SK-N-SH (cell line): ENCODE measurements around the gene CCDC149. TPM values are rescaled to one million over a fixed set of nuclear protein-coding genes. Genes with fewer than 3 reads are reported as not detected.

Source experiments
- CTCF ChIA-PET: fragments of 300-600, 350-600 bp; formaldehyde crosslinking; extraction: SDS; loops from one replicate; lab custom pipeline; 2021; lab: Yijun Ruan, JAX
- POLR2A ChIA-PET: fragments of 350-600 bp; sonication (Branson Sonifier 250); formaldehyde crosslinking; extraction: SDS; loops from one replicate; lab custom pipeline; 2020; ENCODE audit warnings: antibody characterized with exemption, inconsistent platforms; lab: Yijun Ruan, JAX
- DNase-seq: peaks from one replicate; pipeline ENCODE4 v3.0.0; 2012
- H2AFZ ChIP-seq: fragments of 200-600 bp; sonication (generic); 2 replicates; pipeline ENCODE4 v1.8.1; 2016; ENCODE audit warnings: antibody characterized with exemption, mild to moderate bottlenecking, low read depth
- H3F3A ChIP-seq: fragments of 200-600 bp; sonication (generic); replicated peaks from 2 replicates; pipeline ENCODE3; 2016; ENCODE audit warnings: antibody characterized with exemption, mild to moderate bottlenecking; ENCODE audit not compliant: insufficient read depth
- H3K27ac ChIP-seq, 2 experiments: fragments of 200-500 bp in 1 of 2; fragments of 200-600 bp in 1 of 2; sonication (Bioruptor generic) in 1 of 2; sonication (generic), shearing (Covaris generic) in 1 of 2; 2 replicates each; pipeline versions ENCODE4 v1.5.1 to v1.6.1; 2014 to 2016; ENCODE audit warnings: low read depth in 2 of 2, inconsistent platforms in 1 of 2, low read length in 1 of 2, mild to moderate bottlenecking in 1 of 2, mixed read lengths in 1 of 2
- H3K27me3 ChIP-seq: fragments of 200-600 bp; sonication (generic), shearing (Covaris generic); 2 replicates; pipeline ENCODE4 v1.6.1; 2016; ENCODE audit warnings: mixed run types; ENCODE audit not compliant: insufficient read depth
- H3K36me3 ChIP-seq, 2 experiments: fragments of 200-500 bp in 1 of 2; fragments of 200-600 bp in 1 of 2; sonication (Bioruptor generic) in 1 of 2; sonication (generic) in 1 of 2; replicated peaks in 1 of 2; 2 replicates each; pipeline versions ENCODE3 to v1.5.1; 2014 to 2016; ENCODE audit warnings: low read length in 1 of 2, mild to moderate bottlenecking in 1 of 2; ENCODE audit not compliant: insufficient read depth in 2 of 2, control insufficient read depth in 1 of 2
- H3K4me1 ChIP-seq, 2 experiments: fragments of 200-500 bp in 1 of 2; fragments of 200-600 bp in 1 of 2; sonication (Bioruptor generic) in 1 of 2; sonication (generic), shearing (Covaris generic) in 1 of 2; 2 replicates each; pipeline versions ENCODE4 v1.5.1 to v1.6.1; 2014 to 2016; ENCODE audit warnings: low read depth in 1 of 2, low read length in 1 of 2, mixed run types in 1 of 2; ENCODE audit not compliant: insufficient read depth in 2 of 2, control insufficient read depth in 1 of 2
- H3K4me2 ChIP-seq: fragments of 200-600 bp; sonication (generic), shearing (Covaris generic); 2 replicates; pipeline ENCODE4 v1.6.1; 2017; ENCODE audit warnings: mixed run types
- H3K4me3 ChIP-seq, 2 experiments: fragments of 200-500 bp in 1 of 2; fragments of 200-600 bp in 1 of 2; sonication (Bioruptor generic) in 1 of 2; sonication (generic), shearing (Covaris generic) in 1 of 2; 2 replicates each; pipeline versions ENCODE4 v1.5.1 to v1.8.1; 2014 to 2016; ENCODE audit warnings: low read depth in 2 of 2, inconsistent platforms in 1 of 2, low read length in 1 of 2, mild to moderate bottlenecking in 1 of 2, mixed read lengths in 1 of 2, moderate library complexity in 1 of 2
- H3K79me2 ChIP-seq: fragments of 200-600 bp; sonication (generic); 2 replicates; pipeline ENCODE4 v1.8.1; 2017; ENCODE audit warnings: mild to moderate bottlenecking; ENCODE audit not compliant: insufficient read depth
- H3K9ac ChIP-seq: fragments of 200-600 bp; sonication (generic); 2 replicates; pipeline ENCODE4 v1.6.1; 2017; ENCODE audit warnings: mixed run types
- H3K9me2 ChIP-seq: fragments of 200-600 bp; sonication (generic); 2 replicates; pipeline ENCODE4 v1.6.1; 2017; ENCODE audit warnings: mixed run types
- H3K9me3 ChIP-seq: fragments of 200-600 bp; sonication (generic); 2 replicates; pipeline ENCODE4 v1.6.1; 2017; ENCODE audit warnings: mixed run types, mild to moderate bottlenecking, moderate library complexity
- H4K20me1 ChIP-seq: fragments of 200-600 bp; sonication (generic); 2 replicates; pipeline ENCODE4 v1.6.1; 2017; ENCODE audit warnings: mild to moderate bottlenecking, mixed run types; ENCODE audit not compliant: insufficient read depth
- ELF1 ChIP-seq: IDR thresholded peaks from 2 replicates; pipeline ENCODE4 v1.4.0; 2012
- EP300 ChIP-seq, 2 experiments: IDR thresholded peaks; 2 replicates each; pipeline versions ENCODE4 v1.4.0 to v1.6.1; 2012; ENCODE audit warnings: borderline replicate concordance in 1 of 2, low read depth in 1 of 2, low read length in 1 of 2
- EZH2phosphoT487 ChIP-seq: fragments of 200-600 bp; sonication (generic); IDR thresholded peaks from 2 replicates; pipeline ENCODE4 v1.6.1; 2017; ENCODE audit warnings: low read depth, mixed run types, mild to moderate bottlenecking, antibody characterized with exemption, moderate library complexity, borderline replicate concordance
- FOXJ3 ChIP-seq: sonication (generic); formaldehyde crosslinking; IDR thresholded peaks from 2 replicates; pipeline ENCODE4 v1.5.1; 2020; ENCODE audit warnings: mild to moderate bottlenecking, missing genetic modification reagents
- FOXM1 ChIP-seq: IDR thresholded peaks from 2 replicates; pipeline ENCODE4 v1.4.0; 2012; ENCODE audit warnings: low read depth, mild to moderate bottlenecking
- GABPA ChIP-seq: IDR thresholded peaks from 2 replicates; pipeline ENCODE4 v1.4.0; 2012; ENCODE audit warnings: low read depth, mild to moderate bottlenecking
- JUND ChIP-seq: IDR thresholded peaks from 2 replicates; pipeline ENCODE4 v1.4.0; 2012
- MEF2A ChIP-seq: IDR thresholded peaks from 2 replicates; pipeline ENCODE4 v1.4.0; 2012; ENCODE audit warnings: low read depth, borderline replicate concordance
- RCOR1 ChIP-seq: fragments of 150-350 bp; IDR thresholded peaks from 2 replicates; pipeline ENCODE4 v1.6.1; 2017; ENCODE audit warnings: antibody characterized with exemption, low read length
- RFX5 ChIP-seq: IDR thresholded peaks from 2 replicates; pipeline ENCODE4 v1.6.1; 2012; ENCODE audit warnings: mild to moderate bottlenecking, improper control_type of control experiment, low read length
- RXRA ChIP-seq: IDR thresholded peaks from 2 replicates; pipeline ENCODE4 v1.4.0; 2012; ENCODE audit warnings: low read depth, mild to moderate bottlenecking, borderline replicate concordance
- SMC3 ChIP-seq: IDR thresholded peaks from 2 replicates; pipeline ENCODE4 v1.6.1; 2012; ENCODE audit warnings: low read depth, low read length, improper control_type of control experiment
- TCF12 ChIP-seq: IDR thresholded peaks from 2 replicates; pipeline ENCODE4 v1.4.0; 2012
- TEAD4 ChIP-seq: IDR thresholded peaks from 2 replicates; pipeline ENCODE4 v1.4.0; 2012; ENCODE audit warnings: mild to moderate bottlenecking, borderline replicate concordance; ENCODE audit not compliant: insufficient read depth
- YY1 ChIP-seq: IDR thresholded peaks from 2 replicates; pipeline ENCODE4 v1.4.0; 2012; ENCODE audit warnings: low read depth, mild to moderate bottlenecking
- WGBS: methylation state at CpG from one replicate; pipeline ENCODE4 v1.1.6; 2017; ENCODE audit warnings: low lambda C conversion rate; 5-methylcytosine and 5-hydroxymethylcytosine counted together
- polyA plus RNA-seq, 3 experiments: library from polyadenylated mRNA; depleted of rRNA; stranded (reverse); fragments of >200 nt; gene quantifications; 2 replicates each; pipeline ENCODE4 v1.2.3, GENCODE V29; 2012
- TF ChIP-seq, protein P1 (sequence below): fragments of 150-350 bp; IDR thresholded peaks from 2 replicates; pipeline ENCODE4 v1.6.1; 2016; ENCODE audit warnings: mild to moderate bottlenecking, low read depth, low read length
- TF ChIP-seq, protein P2 (sequence below): IDR thresholded peaks from 2 replicates; pipeline ENCODE4 v1.4.0; 2012; ENCODE audit warnings: low read depth, borderline replicate concordance
- TF ChIP-seq, protein P3 (sequence below): IDR thresholded peaks from 2 replicates; pipeline ENCODE4; 2012
- TF ChIP-seq, protein P4 (sequence below): IDR thresholded peaks from 2 replicates; pipeline ENCODE4 v1.4.0; 2012; ENCODE audit warnings: low read depth, borderline replicate concordance
- TF ChIP-seq, protein P5 (sequence below): IDR thresholded peaks from 2 replicates; pipeline ENCODE4 v1.4.0; 2012; ENCODE audit warnings: low read depth

CCDC149 gene
- polyA plus RNA-seq, 1 of the 3 experiments (the other 2 are of a cell fraction): 5.5 TPM

GRCh38 chr4:24791043-24791442, 121.8 kb downstream of the CCDC149 start:
- Histone ChIP-seq H3K9me3 (peaks cover 14% of the 10 kb centered on the region; the same call in 1 of the 2 replicates), H3F3A (peaks cover 15% of the 10 kb centered on the region)
- no peak for DNase-seq
- TF ChIP-seq GABPA: no peak
- TF ChIP-seq SMC3: no peak
- no peak for TF ChIP-seq MEF2A
- TF ChIP-seq, protein P1, sequence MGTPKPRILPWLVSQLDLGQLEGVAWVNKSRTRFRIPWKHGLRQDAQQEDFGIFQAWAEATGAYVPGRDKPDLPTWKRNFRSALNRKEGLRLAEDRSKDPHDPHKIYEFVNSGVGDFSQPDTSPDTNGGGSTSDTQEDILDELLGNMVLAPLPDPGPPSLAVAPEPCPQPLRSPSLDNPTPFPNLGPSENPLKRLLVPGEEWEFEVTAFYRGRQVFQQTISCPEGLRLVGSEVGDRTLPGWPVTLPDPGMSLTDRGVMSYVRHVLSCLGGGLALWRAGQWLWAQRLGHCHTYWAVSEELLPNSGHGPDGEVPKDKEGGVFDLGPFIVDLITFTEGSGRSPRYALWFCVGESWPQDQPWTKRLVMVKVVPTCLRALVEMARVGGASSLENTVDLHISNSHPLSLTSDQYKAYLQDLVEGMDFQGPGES: no peak
- TF ChIP-seq EP300 (IDR thresholded peaks at IDR 0.05; ENCODE audit: borderline replicate concordance in 1 of 2, low read depth in 1 of 2, low read length in 1 of 2): no peak
- TF ChIP-seq EZH2phosphoT487: no peak
- TF ChIP-seq RFX5: no peak
- TF ChIP-seq, protein P2, sequence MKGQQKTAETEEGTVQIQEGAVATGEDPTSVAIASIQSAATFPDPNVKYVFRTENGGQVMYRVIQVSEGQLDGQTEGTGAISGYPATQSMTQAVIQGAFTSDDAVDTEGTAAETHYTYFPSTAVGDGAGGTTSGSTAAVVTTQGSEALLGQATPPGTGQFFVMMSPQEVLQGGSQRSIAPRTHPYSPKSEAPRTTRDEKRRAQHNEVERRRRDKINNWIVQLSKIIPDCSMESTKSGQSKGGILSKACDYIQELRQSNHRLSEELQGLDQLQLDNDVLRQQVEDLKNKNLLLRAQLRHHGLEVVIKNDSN: no peak
- no peak for TF ChIP-seq RCOR1
- no peak for TF ChIP-seq TEAD4
- TF ChIP-seq YY1: no peak
- TF ChIP-seq JUND: no peak
- TF ChIP-seq FOXM1: no peak
- TF ChIP-seq RXRA: no peak
- TF ChIP-seq FOXJ3: no peak
- TF ChIP-seq, protein P3, sequence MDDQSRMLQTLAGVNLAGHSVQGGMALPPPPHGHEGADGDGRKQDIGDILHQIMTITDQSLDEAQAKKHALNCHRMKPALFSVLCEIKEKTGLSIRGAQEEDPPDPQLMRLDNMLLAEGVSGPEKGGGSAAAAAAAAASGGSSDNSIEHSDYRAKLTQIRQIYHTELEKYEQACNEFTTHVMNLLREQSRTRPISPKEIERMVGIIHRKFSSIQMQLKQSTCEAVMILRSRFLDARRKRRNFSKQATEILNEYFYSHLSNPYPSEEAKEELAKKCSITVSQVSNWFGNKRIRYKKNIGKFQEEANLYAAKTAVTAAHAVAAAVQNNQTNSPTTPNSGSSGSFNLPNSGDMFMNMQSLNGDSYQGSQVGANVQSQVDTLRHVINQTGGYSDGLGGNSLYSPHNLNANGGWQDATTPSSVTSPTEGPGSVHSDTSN: no peak
- TF ChIP-seq, all 33 proteins: peak for 0
- Histone ChIP-seq H3K9me2 (no peaks in the 10 kb centered on the region), H4K20me1 (no peaks in the 10 kb centered on the region), H3K4me1 (peaks cover 2 to 11% of the 10 kb centered on the region in 2 experiments; a peak in 2 of 4 replicates), H3K9ac (no peak overlapping the region), H3K79me2 (no peaks in the 10 kb centered on the region), H3K27ac (no peak overlapping the region), H3K4me2 (no peak overlapping the region), H3K27me3 (no peaks in the 10 kb centered on the region), H3K4me3 (no peak overlapping the region), H2AFZ (no peak overlapping the region), H3K36me3 (no peaks in the 10 kb centered on the region)
- POLR2A ChIA-PET: no interaction called here
- CTCF ChIA-PET: no interaction called here

DNA sequence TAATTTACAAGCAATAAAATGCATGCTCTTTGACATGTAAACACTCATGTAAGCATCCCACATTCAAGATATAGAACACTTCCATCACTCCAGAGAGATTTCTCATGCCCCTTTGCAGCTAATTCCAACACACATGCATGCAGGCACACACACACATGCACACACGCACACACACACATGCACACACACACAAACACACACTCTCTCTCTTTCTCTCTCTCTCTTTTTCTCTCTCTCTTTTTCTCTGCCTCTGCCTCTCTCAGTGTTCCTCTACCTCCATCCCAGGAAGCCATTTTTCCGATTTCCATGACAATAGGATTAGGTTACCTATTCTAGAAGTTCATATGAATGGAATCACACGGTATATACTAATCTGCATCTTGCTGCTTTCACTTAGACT, 129.3 kb downstream of the CCDC149 start:
- Histone ChIP-seq H4K20me1 (no peaks in the 10 kb centered on the region), H3K9ac (no peak overlapping the region), H3K36me3 (no peaks in the 10 kb centered on the region), H2AFZ (no peak overlapping the region), H3K4me1 (peaks cover 3 to 10% of the 10 kb centered on the region in 2 experiments; a peak in 3 of 4 replicates), H3K27me3 (no peaks in the 10 kb centered on the region), H3K79me2 (no peaks in the 10 kb centered on the region), H3K27ac (no peak overlapping the region), H3K4me2 (no peak overlapping the region), H3K9me3 (peaks cover 14% of the 10 kb centered on the region; the same call in 1 of the 2 replicates), H3K4me3 (no peak overlapping the region), H3K9me2 (no peaks in the 10 kb centered on the region), H3F3A (peaks cover 7% of the 10 kb centered on the region)
- ChIA-PET CTCF (interaction anchor here (0.6 kb wide), 1 partner anchor 206 kb away, joined by 3 read pairs; no protein-coding TSS in a partner anchor), POLR2A (no interaction called here)
- 49% methylated on average over 3 of the region's 3 CpGs for WGBS
- TF ChIP-seq TCF12 (no peak), SMC3 (no peak), RFX5 (no peak), FOXJ3 (no peak), ELF1 (no peak)
- TF ChIP-seq, protein P4, sequence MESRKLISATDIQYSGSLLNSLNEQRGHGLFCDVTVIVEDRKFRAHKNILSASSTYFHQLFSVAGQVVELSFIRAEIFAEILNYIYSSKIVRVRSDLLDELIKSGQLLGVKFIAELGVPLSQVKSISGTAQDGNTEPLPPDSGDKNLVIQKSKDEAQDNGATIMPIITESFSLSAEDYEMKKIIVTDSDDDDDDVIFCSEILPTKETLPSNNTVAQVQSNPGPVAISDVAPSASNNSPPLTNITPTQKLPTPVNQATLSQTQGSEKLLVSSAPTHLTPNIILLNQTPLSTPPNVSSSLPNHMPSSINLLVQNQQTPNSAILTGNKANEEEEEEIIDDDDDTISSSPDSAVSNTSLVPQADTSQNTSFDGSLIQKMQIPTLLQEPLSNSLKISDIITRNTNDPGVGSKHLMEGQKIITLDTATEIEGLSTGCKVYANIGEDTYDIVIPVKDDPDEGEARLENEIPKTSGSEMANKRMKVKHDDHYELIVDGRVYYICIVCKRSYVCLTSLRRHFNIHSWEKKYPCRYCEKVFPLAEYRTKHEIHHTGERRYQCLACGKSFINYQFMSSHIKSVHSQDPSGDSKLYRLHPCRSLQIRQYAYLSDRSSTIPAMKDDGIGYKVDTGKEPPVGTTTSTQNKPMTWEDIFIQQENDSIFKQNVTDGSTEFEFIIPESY: no peak
- TF ChIP-seq, protein P5, sequence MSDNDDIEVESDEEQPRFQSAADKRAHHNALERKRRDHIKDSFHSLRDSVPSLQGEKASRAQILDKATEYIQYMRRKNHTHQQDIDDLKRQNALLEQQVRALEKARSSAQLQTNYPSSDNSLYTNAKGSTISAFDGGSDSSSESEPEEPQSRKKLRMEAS: no peak
- DNase-seq: no peak
